NCI-H82 treated with DMSO at 0.1 percent for 48 hours (cell line): ENCODE data around the gene RFT1.

ENCODE experiments used
- DNase-seq: peaks from one replicate; lab custom pipeline; 2025; ENCODE audit not compliant: unreplicated experiment; lab: John Stamatoyannopoulos, UW

Gene RFT1

GRCh38 chr3:53038679-53039375 is 91.4 kb downstream of the RFT1 start:
- no peak for DNase-seq
